HCT116 (cell line): ENCODE measurements around the gene FHOD3.

Experiments
- CTCF ChIP-seq, 3 experiments: fragments of 200-600 bp in 1 of 3; sonication (generic) in 1 of 3; IDR thresholded peaks in 2 of 3; conservative IDR thresholded peaks in 1 of 3; 2 replicates each; pipeline ENCODE4 v1.5.1; 2012 to 2017; ENCODE audit warnings: low read depth in 2 of 3, low read length in 2 of 3, antibody characterized with exemption in 1 of 3, borderline replicate concordance in 1 of 3, control low read depth in 1 of 3, mild to moderate bottlenecking in 1 of 3, mixed read lengths in 1 of 3, mixed run types in 1 of 3, moderate library complexity in 1 of 3; ENCODE audit not compliant: insufficient read depth in 1 of 3
- EZH2 ChIP-seq: fragments of 200-600 bp; sonication (generic); IDR thresholded peaks from 2 replicates; pipeline ENCODE4 v1.6.1; 2017; ENCODE audit warnings: antibody characterized with exemption, mixed run types
- JUND ChIP-seq: IDR thresholded peaks from 2 replicates; pipeline ENCODE4 v1.6.1; 2012
- MAX ChIP-seq: IDR thresholded peaks from 2 replicates; pipeline ENCODE4 v1.6.1; 2012
- POLR2A ChIP-seq: IDR thresholded peaks from 2 replicates; pipeline ENCODE4 v1.7.0; 2011; ENCODE audit warnings: borderline replicate concordance; ENCODE audit not compliant: insufficient read depth, insufficient read length; ENCODE audit errors: extremely low read depth
- RAD21 ChIP-seq: IDR thresholded peaks from 2 replicates; pipeline ENCODE4 v1.6.1; 2012; ENCODE audit warnings: low read depth, mild to moderate bottlenecking

GRCh38 chr18:36567800-36568199 is 270.3 kb downstream of the FHOD3 start:
- TF ChIP-seq CTCF (IDR thresholded peaks at IDR 0.05 in 2 of 3, conservative IDR thresholded peaks at IDR 0.05 in 1 of 3; ENCODE audit: borderline replicate concordance in 1 of 3, insufficient read depth in 1 of 3, low read depth in 2 of 3, low read length in 2 of 3) (no peak), EZH2 (no peak), POLR2A (no peak), JUND (no peak), MAX (no peak), RAD21 (no peak)
